ENCODE measurements around the gene TMEM59. TPM values are rescaled to one million over a fixed set of nuclear protein-coding genes. Genes with fewer than 3 reads are reported as not detected.

TMEM59 gene
- total and polyA plus RNA-seq, 2 of the 8 experiments (the other 6 are each of a cell fraction or from before 2014, with no cell fraction given) = 116 to 139 TPM

DNA sequence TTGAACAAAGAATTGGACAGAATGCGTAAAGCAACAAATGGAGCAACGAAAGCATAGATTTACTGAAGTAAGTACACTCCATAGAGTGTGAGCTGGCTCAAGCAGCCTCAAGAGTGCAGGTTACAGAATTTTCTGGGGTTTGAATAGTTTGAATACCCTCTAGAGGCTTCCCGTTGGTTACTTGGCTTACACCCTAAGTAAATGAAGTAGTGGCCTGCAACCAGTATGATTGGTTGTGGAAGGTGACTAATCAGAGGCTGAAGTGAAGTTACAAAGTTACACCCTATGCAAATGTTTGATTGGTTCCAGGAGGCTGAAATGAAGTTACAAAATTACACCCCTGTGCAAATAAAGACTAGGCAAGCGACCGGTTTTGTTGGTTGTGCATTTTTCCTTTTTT is 11.3 kb upstream of the TMEM59 start:
- WGBS, 2 experiments (ENCODE audit: extremely low coverage in 1 of 2, insufficient coverage in 1 of 2, insufficient read length in 1 of 2, insufficient replicate concordance in 2 of 2, low coverage in 1 of 2, low lambda C conversion rate in 2 of 2, missing lambda C conversion rate in 1 of 2) = 93% methylated on average over 5 of the region's 5 CpGs; no CpG with 5 or more reads in 1 of the 2 experiments
- TF ChIP-seq, protein P1, sequence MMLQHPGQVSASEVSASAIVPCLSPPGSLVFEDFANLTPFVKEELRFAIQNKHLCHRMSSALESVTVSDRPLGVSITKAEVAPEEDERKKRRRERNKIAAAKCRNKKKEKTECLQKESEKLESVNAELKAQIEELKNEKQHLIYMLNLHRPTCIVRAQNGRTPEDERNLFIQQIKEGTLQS (IDR thresholded peaks at IDR 0.05; ENCODE audit: insufficient read depth, low read depth, low read length) = no peak
- TF ChIP-seq SP1 (IDR thresholded peaks at IDR 0.05; ENCODE audit: low read depth, low read length) = no peak

More for the DNA sequence above, 11.3 kb upstream of the TMEM59 start:
- Histone ChIP-seq H2BK20ac (ENCODE audit: low read length) (no peak overlapping the region), H4K91ac (replicated peaks; ENCODE audit: insufficient read length, low read length) (no peak overlapping the region), H3K14ac (ENCODE audit: insufficient read length) (no peak overlapping the region), H2AFZ (ENCODE audit: low read length) (no peak overlapping the region), H3K4me3 (ENCODE audit: extremely low read depth in 1 of 4, insufficient read depth in 2 of 4, low read depth in 3 of 4, low read length in 4 of 4) (no peak overlapping the region), H3K27ac (ENCODE audit: low read depth, low read length) (no peak overlapping the region), H3K36me3 (ENCODE audit: control insufficient read depth in 2 of 4, insufficient read depth in 4 of 4, low read length in 3 of 4) (no peaks in the 10 kb centered on the region), H3K4me1 (replicated peaks in 1 of 4; ENCODE audit: control insufficient read depth in 3 of 4, insufficient read depth in 4 of 4, low read length in 3 of 4) (no peaks in the 10 kb centered on the region), H2BK12ac (ENCODE audit: low read depth, low read length) (no peak overlapping the region), H2AK5ac (ENCODE audit: low read depth, low read length) (no peak overlapping the region), H3K9ac (replicated peaks in 1 of 4; ENCODE audit: extremely low read depth in 1 of 4, low read depth in 3 of 4, low read length in 3 of 4) (no peak overlapping the region), H3K18ac (ENCODE audit: extremely low read depth, low read length) (no peak overlapping the region), H2BK5ac (ENCODE audit: low read depth, low read length) (no peak overlapping the region), H4K8ac (ENCODE audit: extremely low read depth, insufficient read depth, low read length) (no peak overlapping the region), H3K27me3 (replicated peaks in 1 of 4; ENCODE audit: control insufficient read depth in 3 of 4, extremely low read depth in 1 of 4, insufficient read depth in 3 of 4, low read length in 3 of 4) (no peaks in the 10 kb centered on the region), H3K4me2 (ENCODE audit: insufficient read depth in 1 of 2, low read depth in 2 of 2, low read length in 2 of 2) (no peak overlapping the region), H3K9me3 (ENCODE audit: insufficient read depth in 2 of 2, low read depth in 1 of 2, low read length in 1 of 2) (no peaks in the 10 kb centered on the region), H4K5ac (ENCODE audit: insufficient read length, low read depth, low read length) (no peak overlapping the region), H3K4ac (replicated peaks; ENCODE audit: insufficient read length, low read depth, low read length) (no peak overlapping the region), H2BK120ac (replicated peaks; ENCODE audit: low read depth, low read length) (no peak overlapping the region), H3K23ac (ENCODE audit: insufficient read length) (no peak overlapping the region), H3K79me1 (ENCODE audit: low read depth, low read length) (no peaks in the 10 kb centered on the region), H4K20me1 (replicated peaks in 1 of 2; ENCODE audit: control insufficient read depth in 1 of 2, insufficient read depth in 2 of 2, low read length in 2 of 2) (peaks cover 0 to 2% of the 10 kb centered on the region in 2 experiments), H2BK15ac (ENCODE audit: low read length) (no peak overlapping the region), H3K23me2 (ENCODE audit: low read depth, low read length) (no peaks in the 10 kb centered on the region), H3K56ac (replicated peaks; ENCODE audit: insufficient read length, low read depth, low read length) (no peak overlapping the region), H3K79me2 (ENCODE audit: control insufficient read depth in 1 of 2, insufficient read depth in 2 of 2, low read length in 2 of 2) (no peaks in the 10 kb centered on the region)
- ChIA-PET POLR2A (ENCODE audit: partially characterized antibody) (no interaction called here), CTCF (ENCODE audit: partially characterized antibody) (interaction anchor here (0.7 to 0.9 kb wide), 2 partner anchors 10 to 203 kb away, joined by 3 read pairs; no protein-coding TSS in a partner anchor)
- FAIRE-seq = no peak
- no peak for DNase-seq (ENCODE audit: low read depth in 1 of 2, low spot score in 2 of 2)
